GM12892 (cell line): ENCODE data around the gene RASL10B.

Experiments used
- POLR2A ChIP-seq: IDR thresholded peaks from 2 replicates; pipeline ENCODE4 v1.6.1; 2011; ENCODE audit warnings: low read depth, low read length, control low read depth
- POLR2AphosphoS5 ChIP-seq: IDR thresholded peaks from 2 replicates; pipeline ENCODE4 v1.6.1; 2011; ENCODE audit warnings: low read depth, low read length, control low read depth
- TAF1 ChIP-seq: IDR thresholded peaks from 2 replicates; pipeline ENCODE4 v1.6.1; 2011; ENCODE audit warnings: low read depth, mild to moderate bottlenecking, control low read depth, low read length, borderline replicate concordance

DNA sequence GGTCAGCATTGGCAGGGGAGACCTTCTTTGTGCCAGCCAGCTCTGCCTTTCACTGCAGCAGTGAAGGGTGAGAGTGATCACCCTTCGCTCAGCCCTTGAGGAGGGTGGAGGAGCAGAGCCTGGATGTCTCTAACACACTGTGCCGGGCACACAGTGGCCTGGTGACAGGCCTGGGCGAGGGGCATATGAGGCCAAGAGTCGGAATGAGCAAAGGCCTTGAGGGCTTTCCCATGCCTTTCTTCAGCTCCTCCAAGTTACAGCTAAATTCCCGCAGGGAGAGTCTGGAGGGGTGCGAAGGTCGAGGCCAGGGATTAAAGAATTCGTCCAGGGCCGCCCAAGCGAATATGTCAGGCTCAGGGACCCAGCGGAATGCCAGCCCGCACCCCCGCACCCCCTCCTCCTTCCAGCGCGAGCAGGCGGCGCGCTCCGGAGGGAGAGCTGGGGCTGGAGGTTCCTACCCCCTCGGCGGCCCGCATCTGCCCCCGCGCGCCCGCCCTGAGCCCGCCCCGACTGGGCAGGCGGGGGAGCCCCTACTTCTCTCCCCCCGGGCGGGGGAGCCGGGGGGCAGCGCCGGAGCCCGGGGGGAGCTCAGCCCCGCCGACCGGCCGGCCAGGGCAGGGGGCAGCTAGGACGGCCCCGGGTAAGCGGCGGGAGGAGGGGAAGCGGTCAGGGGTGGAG lies at the start of gene RASL10B:
- TF ChIP-seq POLR2A, result no peak
- no peak for TF ChIP-seq POLR2AphosphoS5
- TF ChIP-seq TAF1, result no peak
